Stomach (tissue), 19 donors: ENCODE data around the gene SPIN3. TPM values are rescaled to one million over a fixed set of nuclear protein-coding genes. Genes with fewer than 3 reads are reported as not detected.
"Not testable (repeated sequence)": the region's sequence is repeated elsewhere in the genome, so short reads cannot be mapped to it uniquely, and the experiment has no call there.

Experiments used
- DNase-seq, 2 donors: peaks; one replicate each; pipeline versions ENCODE4 v3.0.0 to v3.0.0-alpha.2; 2013 to 2019
- H3K27ac ChIP-seq, 5 donors: fragments of 200-600 bp in 4 of 5; sonication (generic) in 4 of 5; one replicate each; pipeline ENCODE4 v1.5.1; 2013 to 2019; ENCODE audit warnings: mild to moderate bottlenecking in 1 of 5, moderate library complexity in 1 of 5
- H3K27me3 ChIP-seq, 3 donors: fragments of 200-600 bp; sonication (generic); one replicate each; pipeline ENCODE4 v1.5.1; 2017 to 2019; ENCODE audit warnings: mixed run types in 1 of 3
- H3K36me3 ChIP-seq, 4 donors: fragments of 200-600 bp; sonication (generic); 1 replicate in 3 of 4; 2 replicates in 1 of 4; pipeline ENCODE4 v1.5.1; 2016 to 2019
- H3K4me1 ChIP-seq, 4 donors: fragments of 200-600 bp; sonication (generic); one replicate each; pipeline ENCODE4 v1.5.1; 2016 to 2019
- H3K4me3 ChIP-seq, 4 donors: fragments of 200-600 bp; sonication (generic) in 3 of 4; one replicate each; pipeline ENCODE4 v1.5.1; 2016 to 2019; ENCODE audit warnings: mild to moderate bottlenecking in 1 of 4
- H3K9me3 ChIP-seq, 4 donors: fragments of 200-600 bp; sonication (generic); one replicate each; pipeline ENCODE4 v1.5.1; 2016 to 2019
- CTCF ChIP-seq, 7 experiments: fragments of 450-650 bp in 4 of 7; fragments of 200-600 bp in 3 of 7; sonication (generic) in 3 of 7; IDR thresholded peaks; one replicate each; pipeline ENCODE4 v1.5.1; 2016 to 2019; ENCODE audit warnings: antibody characterized with exemption in 7 of 7, control low read depth in 2 of 7, mild to moderate bottlenecking in 1 of 7
- EP300 ChIP-seq: sonication (generic); formaldehyde crosslinking; IDR thresholded peaks from one replicate; pipeline ENCODE4 v1.6.1; 2017; ENCODE audit warnings: antibody characterized with exemption
- POLR2A ChIP-seq, 4 donors: fragments of 450-650 bp; IDR thresholded peaks; one replicate each; pipeline ENCODE4 v1.6.1; 2016; ENCODE audit warnings: antibody characterized with exemption in 4 of 4, control low read depth in 2 of 4, mild to moderate bottlenecking in 1 of 4, moderate library complexity in 1 of 4
- POLR2AphosphoS5 ChIP-seq, 3 donors: sonication (generic); formaldehyde crosslinking; IDR thresholded peaks; one replicate each; pipeline ENCODE4 v1.6.1; 2016; ENCODE audit warnings: antibody characterized with exemption in 3 of 3
- WGBS, 5 donors: extraction: QIAGEN DNeasy Blood & Tissue Kit in 3 of 5; methylation state at CpG; one replicate each; pipeline versions ENCODE4 v1.1.5 to v1.1.7; 2013 to 2018; 5-methylcytosine and 5-hydroxymethylcytosine counted together
- intact Hi-C: fragments of 100-400 bp; cut with DNase I; formaldehyde crosslinking; loops from one replicate; pipeline ENCODE4 v1.15.1; 2023; ENCODE audit warnings: low total_unique reads
- long read RNA-seq, 10 donors: transcript quantifications; one replicate each; lab custom pipeline, GENCODE V29; 2026
- polyA plus RNA-seq, 3 donors: library from polyadenylated mRNA; stranded (reverse); fragments of 200-250 nt; gene quantifications; one replicate each; pipeline ENCODE4 v1.2.3, GENCODE V29; 2013
- total RNA-seq, 5 donors: library from RNA; depleted of rRNA; stranded (reverse); fragments of >200 nt; gene quantifications; one replicate each; pipeline versions ENCODE4 v1.1.0 to v1.2.3, GENCODE V29; 2014 to 2016
- donor health status: healthy with polysubstance abuse.
- donor health status: Bipolar disorder and iron deficiency.
- donor health status: healthy.

Gene SPIN3
- total RNA-seq (10 to 100 TPM in 4 of 5 donors, 1 to 10 TPM in 1; 1.7 to 48.2 (median 16.5) TPM), polyA plus RNA-seq (1 to 10 TPM; 3.1 to 7.0 (median 3.3) TPM)
- long read RNA-seq, donor 1, full-length matches to known transcripts, result 1 of 1 reads
- long read RNA-seq, donor 1, partial matches to known transcripts, result 0 of 1 reads
- long read RNA-seq, donor 1, other reads (novel, unspliced or antisense), result 0 of 1 reads
- long read RNA-seq, donor 2, full-length matches to known transcripts, result 3 of 3 reads
- long read RNA-seq, donor 2, partial matches to known transcripts, result 0 of 3 reads
- long read RNA-seq, donor 2, other reads (novel, unspliced or antisense), result 0 of 3 reads
- long read RNA-seq, donor 3, full-length matches to known transcripts, result 5 of 5 reads
- long read RNA-seq, donor 3, partial matches to known transcripts, result 0 of 5 reads
- long read RNA-seq, donor 3, other reads (novel, unspliced or antisense), result 0 of 5 reads
- long read RNA-seq, donor 4, result 0 reads
- long read RNA-seq, donor 5, full-length matches to known transcripts, result 5 of 5 reads
- long read RNA-seq, donor 5, partial matches to known transcripts, result 0 of 5 reads
- long read RNA-seq, donor 5, other reads (novel, unspliced or antisense), result 0 of 5 reads
- long read RNA-seq, donor 6, full-length matches to known transcripts, result 6 of 6 reads
- long read RNA-seq, donor 6, partial matches to known transcripts, result 0 of 6 reads
- long read RNA-seq, donor 6, other reads (novel, unspliced or antisense), result 0 of 6 reads
- long read RNA-seq, donor 7, full-length matches to known transcripts, result 3 of 3 reads
- long read RNA-seq, donor 7, partial matches to known transcripts, result 0 of 3 reads
- long read RNA-seq, donor 7, other reads (novel, unspliced or antisense), result 0 of 3 reads
- long read RNA-seq, donor 8, full-length matches to known transcripts, result 5 of 5 reads
- long read RNA-seq, donor 8, partial matches to known transcripts, result 0 of 5 reads
- long read RNA-seq, donor 8, other reads (novel, unspliced or antisense), result 0 of 5 reads
- long read RNA-seq, donor 9, full-length matches to known transcripts, result 4 of 4 reads
- long read RNA-seq, donor 9, partial matches to known transcripts, result 0 of 4 reads
- long read RNA-seq, donor 9, other reads (novel, unspliced or antisense), result 0 of 4 reads
- long read RNA-seq, donor 10, full-length matches to known transcripts, result 4 of 4 reads
- long read RNA-seq, donor 10, partial matches to known transcripts, result 0 of 4 reads
- long read RNA-seq, donor 10, other reads (novel, unspliced or antisense), result 0 of 4 reads

GRCh38 chrX:56995271-56995994, at the start of gene SPIN3:
Gene SPIN3 (minus strand): TSS chrX:56995541. CDS start chrX:56994947, 594 bp downstream.
- Histone ChIP-seq H3K27me3 (peaks cover 0 to 6% (median 0%) of the 10 kb centered on the region in 3 donors), H3K4me1 (peaks cover 0 to 25% (median 11%) of the 10 kb centered on the region in 4 donors), H3K9me3 (no peaks in the 10 kb centered on the region), H3K4me3 (peak within 1 kb of the TSS; percentile 51 to 70 (median 62)), H3K36me3 (peaks cover 0 to 3% (median 0%) of the 10 kb centered on the region in 4 donors), H3K27ac (peak within 1 kb of the TSS; percentile 62 to 81 (median 69))
- peak; percentile 84 to 94 for DNase-seq
- intact Hi-C loops, result no loop called here
- TF ChIP-seq EP300, result no peak
- no peak for TF ChIP-seq CTCF (IDR thresholded peaks at IDR 0.05)
- peak; percentile 31 to 79 (median 64) for TF ChIP-seq POLR2AphosphoS5 (IDR thresholded peaks at IDR 0.05)
- WGBS, 5 donors, result 1 to 32% (median 20%) methylated on average over 14 to 39 of the region's 39 CpGs

GRCh38 chrX:57044245-57044644, 48.9 kb upstream of the SPIN3 start:
- intact Hi-C loops, result no loop called here
- no peak for DNase-seq
- Histone ChIP-seq H3K9me3 (peaks cover 0 to 6% (median 0%) of the 10 kb centered on the region in 4 donors), H3K4me3 (no peak overlapping the region), H3K27ac (no peak overlapping the region), H3K4me1 (no peaks in the 10 kb centered on the region), H3K27me3 (peaks cover 0 to 7% (median 0%) of the 10 kb centered on the region in 3 donors), H3K36me3 (no peaks in the 10 kb centered on the region)
- TF ChIP-seq CTCF (IDR thresholded peaks at IDR 0.05) (no peak), POLR2A (IDR thresholded peaks at IDR 0.05) (no peak), POLR2AphosphoS5 (IDR thresholded peaks at IDR 0.05) (no peak), EP300 (no peak)
- 51 to 66% (median 58%) methylated on average over 3 of the region's 3 CpGs; no CpG with 5 or more reads in 1 of the 5 donors for WGBS, 5 donors

GRCh38 chrX:57037265-57037664, 41.9 kb upstream of the SPIN3 start:
- H3K27ac ChIP-seq, H3K4me3 ChIP-seq, H3K27me3 ChIP-seq, H3K4me1 ChIP-seq, DNase-seq, H3K36me3 ChIP-seq, intact Hi-C loops: not testable (repeated sequence)
- WGBS, 5 donors, result 40 to 91% (median 74%) methylated on average over 1 to 7 of the region's 7 CpGs
- H3K9me3 ChIP-seq, result peaks cover 0 to 13% (median 5%) of the 10 kb centered on the region in 4 donors
